K562 (cell line): Measurements from ENCODE around the gene ARHGAP10. TPM values are rescaled to one million over a fixed set of nuclear protein-coding genes. Genes with fewer than 3 reads are reported as not detected.

Source experiments
- CHD7 ChIP-seq: fragments of 200-600 bp; sonication (generic); IDR thresholded peaks from one replicate; pipeline ENCODE4 v1.6.1; 2012; ENCODE audit warnings: mild to moderate bottlenecking, low read depth, low read length, inconsistent platforms
- CTCF ChIP-seq, 3 experiments: IDR thresholded peaks in 2 of 3; conservative IDR thresholded peaks in 1 of 3; 2 replicates each; pipeline ENCODE4 v1.5.1; 2011 to 2012; ENCODE audit warnings: low read length in 3 of 3, mild to moderate bottlenecking in 3 of 3, control low read depth in 2 of 3, improper control_type of control experiment in 1 of 3, inconsistent platforms in 1 of 3, low read depth in 1 of 3, mixed read lengths in 1 of 3, moderate library complexity in 1 of 3; ENCODE audit not compliant: insufficient read depth in 2 of 3
- polyA plus RNA-seq, 8 experiments: library from polyadenylated mRNA; depleted of rRNA in 4 of 8; stranded (reverse) in 5 of 8; unstranded in 3 of 8; fragments of >200 nt; fragmentation: Nextera tagmentation in 2 of 8; fragmentation: Illumina TruSeq in 1 of 8; extraction: Ambion mirVana in 2 of 8; extraction: Trizol in 1 of 8; gene quantifications; 2 replicates each; pipeline versions ENCODE4 v1.2.1 to v1.2.3, GENCODE V29; 2011 to 2014; ENCODE audit warnings: inconsistent platforms in 1 of 8, missing spikeins in 1 of 8
- total RNA-seq, 7 experiments: library from RNA; depleted of rRNA in 6 of 7; stranded (reverse); fragments of >200 nt in 6 of 7; fragmentation: Illumina TruSeq in 2 of 7; extraction: Trizol in 2 of 7; gene quantifications; 2 replicates each; pipeline versions ENCODE4 v1.2.1 to v1.2.3, GENCODE V29; 2011 to 2021; ENCODE audit warnings: low replicate concordance in 1 of 7
- TF ChIP-seq, protein P1 (sequence below): fragments of 450-650 bp; IDR thresholded peaks from 2 replicates; pipeline ENCODE4 v1.6.1; 2018; ENCODE audit not compliant: partially characterized antibody

Gene ARHGAP10
- total and polyA plus RNA-seq, 9 of the 15 experiments (the other 6 are each of a cell fraction or from before 2014, with no cell fraction given), result 0.03 to 0.22 (median 0.06) TPM; not detected in 3

GRCh38 chr4:147707892-147708672 lies 23.8 kb upstream of the ARHGAP10 start (continued):
- TF ChIP-seq, protein P1, sequence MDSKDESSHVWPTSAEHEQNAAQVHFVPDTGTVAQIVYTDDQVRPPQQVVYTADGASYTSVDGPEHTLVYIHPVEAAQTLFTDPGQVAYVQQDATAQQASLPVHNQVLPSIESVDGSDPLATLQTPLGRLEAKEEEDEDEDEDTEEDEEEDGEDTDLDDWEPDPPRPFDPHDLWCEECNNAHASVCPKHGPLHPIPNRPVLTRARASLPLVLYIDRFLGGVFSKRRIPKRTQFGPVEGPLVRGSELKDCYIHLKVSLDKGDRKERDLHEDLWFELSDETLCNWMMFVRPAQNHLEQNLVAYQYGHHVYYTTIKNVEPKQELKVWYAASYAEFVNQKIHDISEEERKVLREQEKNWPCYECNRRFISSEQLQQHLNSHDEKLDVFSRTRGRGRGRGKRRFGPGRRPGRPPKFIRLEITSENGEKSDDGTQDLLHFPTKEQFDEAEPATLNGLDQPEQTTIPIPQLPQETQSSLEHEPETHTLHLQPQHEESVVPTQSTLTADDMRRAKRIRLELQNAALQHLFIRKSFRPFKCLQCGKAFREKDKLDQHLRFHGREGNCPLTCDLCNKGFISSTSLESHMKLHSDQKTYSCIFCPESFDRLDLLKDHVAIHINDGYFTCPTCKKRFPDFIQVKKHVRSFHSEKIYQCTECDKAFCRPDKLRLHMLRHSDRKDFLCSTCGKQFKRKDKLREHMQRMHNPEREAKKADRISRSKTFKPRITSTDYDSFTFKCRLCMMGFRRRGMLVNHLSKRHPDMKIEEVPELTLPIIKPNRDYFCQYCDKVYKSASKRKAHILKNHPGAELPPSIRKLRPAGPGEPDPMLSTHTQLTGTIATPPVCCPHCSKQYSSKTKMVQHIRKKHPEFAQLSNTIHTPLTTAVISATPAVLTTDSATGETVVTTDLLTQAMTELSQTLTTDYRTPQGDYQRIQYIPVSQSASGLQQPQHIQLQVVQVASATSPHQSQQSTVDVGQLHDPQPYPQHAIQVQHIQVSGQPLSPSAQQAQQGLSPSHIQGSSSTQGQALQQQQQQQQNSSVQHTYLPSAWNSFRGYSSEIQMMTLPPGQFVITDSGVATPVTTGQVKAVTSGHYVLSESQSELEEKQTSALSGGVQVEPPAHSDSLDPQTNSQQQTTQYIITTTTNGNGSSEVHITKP, result no peak
- TF ChIP-seq CHD7, result no peak
- TF ChIP-seq CTCF (IDR thresholded peaks at IDR 0.05 in 2 of 3, conservative IDR thresholded peaks at IDR 0.05 in 1 of 3; ENCODE audit: insufficient read depth in 2 of 3, low read depth in 1 of 3, low read length in 3 of 3), result peak; percentile 59 to 81 (median 75)
